Putamen (tissue), 1 donor: ENCODE measurements around the gene FUZ.

Experiments used
- DNase-seq: peaks from one replicate; pipeline ENCODE4 v3.0.0-alpha.2; 2016; ENCODE audit warnings: low spot score

Gene FUZ

DNA sequence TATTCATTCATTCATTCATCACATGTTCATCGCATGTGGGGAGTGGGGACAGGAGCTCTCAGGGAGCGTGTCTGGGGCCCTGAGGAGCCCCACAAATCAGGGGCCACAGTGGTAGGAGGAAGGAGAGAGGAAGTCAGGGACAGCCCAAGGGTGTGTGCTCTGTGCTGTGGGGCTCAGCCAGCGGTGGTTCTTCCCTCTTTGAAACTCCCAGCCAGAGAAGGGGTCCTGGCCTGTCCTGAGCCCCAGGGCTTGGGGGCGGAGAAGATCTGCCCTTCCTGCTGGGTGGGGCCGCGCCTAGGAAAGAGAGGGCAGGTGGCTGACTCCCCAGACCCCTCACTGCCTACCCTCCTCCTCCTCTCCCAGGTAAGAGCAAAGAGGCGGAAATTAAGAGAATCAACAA is 31.7 kb downstream of the FUZ start:
- no peak for DNase-seq

- no peak for DNase-seq
These were observed 32.2 kb downstream of the FUZ start for GRCh38 chr19:49780861-49781260.

GRCh38 chr19:49779731-49780555 is 33.1 kb downstream of the FUZ start:
- DNase-seq = no peak

DNA sequence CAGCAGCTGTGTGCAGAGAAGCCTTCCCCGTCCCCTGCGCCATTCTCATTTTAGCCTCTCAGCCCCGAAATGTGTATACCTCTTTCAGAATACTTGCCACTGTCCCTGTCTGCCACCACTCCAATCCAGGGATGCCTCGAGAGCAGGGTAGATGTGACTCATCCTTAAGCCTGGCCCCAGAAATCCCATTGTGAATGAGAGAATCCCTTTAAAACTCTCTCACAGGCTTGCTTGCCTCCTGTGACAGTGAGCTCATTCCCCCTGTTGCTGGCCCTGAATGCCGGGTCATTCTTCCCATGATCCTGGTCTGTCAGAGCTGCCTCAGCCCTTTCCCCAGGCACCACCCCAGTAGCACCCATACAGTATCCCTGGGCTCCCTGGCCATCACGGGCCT is 36.7 kb downstream of the FUZ start:
- DNase-seq = no peak

DNA sequence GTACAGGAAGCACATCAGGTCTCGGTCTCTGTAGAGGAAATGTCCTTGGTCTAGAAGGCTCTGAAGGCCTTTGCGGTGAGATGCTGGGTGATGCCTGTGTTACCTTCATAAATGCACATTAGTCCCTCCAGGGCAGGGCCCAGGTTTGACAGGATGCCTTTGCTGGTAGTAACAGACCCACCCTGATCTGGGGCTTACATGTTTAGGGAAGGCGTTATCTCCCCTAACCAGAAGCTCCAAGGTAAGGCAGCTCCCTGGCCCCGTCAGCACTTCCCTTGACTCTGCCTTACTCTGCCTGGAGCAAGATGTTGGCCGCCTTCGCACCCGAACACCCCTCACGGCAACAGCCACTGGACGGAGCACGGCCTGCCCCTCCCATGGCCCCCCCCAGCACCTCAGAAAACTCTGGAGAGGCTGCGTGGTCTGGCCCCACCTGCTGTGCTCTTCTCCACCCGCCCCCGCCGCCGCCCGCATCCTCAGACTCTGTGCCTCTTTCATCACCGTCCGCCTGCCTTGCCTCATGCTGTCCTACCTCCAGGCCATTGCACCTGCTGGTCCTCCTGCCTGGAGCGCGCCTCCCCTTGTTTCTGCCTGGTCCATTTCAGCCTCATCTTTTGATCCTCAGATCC is 37.2 kb downstream of the FUZ start:
- no peak for DNase-seq

DNA sequence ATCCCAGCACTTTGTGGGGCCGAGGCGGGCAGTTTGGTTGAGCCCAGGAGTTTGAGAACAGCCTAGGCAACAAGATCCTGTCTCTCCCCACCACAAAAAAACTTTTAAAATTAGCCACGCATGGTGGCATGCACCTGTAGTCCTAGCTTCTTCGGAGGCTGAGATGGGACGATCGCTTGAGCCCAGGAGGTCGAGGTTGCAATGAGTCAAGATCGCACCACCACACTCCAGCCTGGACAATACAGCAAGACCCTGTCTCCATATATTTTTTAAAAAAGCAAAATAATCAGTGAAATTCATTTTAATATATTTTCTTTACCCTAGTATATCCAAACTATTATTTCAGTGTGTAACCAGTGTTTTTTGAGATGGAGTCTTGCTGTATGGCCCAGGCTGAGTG is 38.1 kb downstream of the FUZ start:
- no peak for DNase-seq

DNA sequence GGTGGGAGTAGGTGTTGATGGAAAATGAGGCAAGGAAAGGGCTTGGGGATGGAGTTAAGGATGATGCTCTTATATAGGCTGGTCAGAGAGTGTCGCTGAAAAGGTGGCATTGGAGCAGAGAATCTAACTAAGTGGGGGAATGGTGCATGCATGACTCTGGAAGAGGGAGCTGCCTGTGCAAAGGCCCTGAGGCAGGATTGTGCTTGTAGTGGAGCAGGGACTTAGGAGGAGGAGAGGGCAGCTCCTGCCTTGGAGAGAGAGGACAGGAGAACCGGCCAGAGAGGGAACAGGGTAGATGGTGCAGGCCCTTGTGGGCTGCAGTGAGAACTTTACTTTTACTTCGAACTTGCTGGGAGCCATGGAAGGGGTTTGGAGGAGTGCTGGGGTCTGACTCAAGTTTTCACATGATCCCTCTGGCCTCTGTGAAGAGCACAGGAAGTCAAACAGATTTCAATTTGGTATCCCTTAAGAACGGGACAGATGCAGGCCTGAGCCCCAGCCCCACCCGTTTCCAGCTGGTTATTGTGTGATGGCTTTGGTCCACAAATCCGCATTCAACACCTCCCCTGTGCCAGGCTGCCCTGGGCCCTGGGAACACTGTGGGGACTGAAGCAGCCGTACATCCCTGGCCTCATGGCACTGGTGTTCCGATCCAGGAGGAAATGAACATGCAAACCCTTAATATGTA is 39.3 kb downstream of the FUZ start:
- DNase-seq = no peak

DNA sequence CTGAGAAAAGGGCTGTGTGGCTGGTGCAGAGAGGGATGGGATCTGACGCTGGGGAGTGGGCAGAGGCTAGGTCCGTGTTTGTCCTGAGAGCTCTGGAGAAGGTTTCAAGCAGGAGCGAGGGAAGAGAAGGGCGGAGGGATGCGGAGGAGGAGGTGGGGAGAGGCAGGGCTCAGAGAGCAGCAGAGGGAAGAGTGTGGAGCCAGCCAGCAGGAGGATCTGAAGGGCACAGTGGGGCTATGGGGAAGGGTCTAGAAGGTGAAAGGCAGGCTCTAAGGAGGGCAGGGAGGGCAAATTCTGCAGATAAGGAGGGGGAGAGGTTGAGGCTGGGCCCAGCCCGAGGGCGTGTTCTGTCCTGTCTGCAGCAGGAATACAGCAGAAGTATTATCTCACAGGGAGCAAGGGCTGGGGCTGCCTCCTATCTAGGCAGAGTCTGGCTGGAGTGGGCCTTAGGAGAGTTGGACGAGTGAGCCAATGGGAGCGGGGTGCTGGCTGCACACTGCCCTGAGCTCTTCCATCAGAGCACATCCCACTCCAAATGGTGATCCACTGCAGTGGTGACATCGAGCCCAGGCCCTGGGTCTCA is 40.2 kb downstream of the FUZ start:
- no peak for DNase-seq

- no peak for DNase-seq
These were observed 41.4 kb downstream of the FUZ start for GRCh38 chr19:49771674-49772139.

DNA sequence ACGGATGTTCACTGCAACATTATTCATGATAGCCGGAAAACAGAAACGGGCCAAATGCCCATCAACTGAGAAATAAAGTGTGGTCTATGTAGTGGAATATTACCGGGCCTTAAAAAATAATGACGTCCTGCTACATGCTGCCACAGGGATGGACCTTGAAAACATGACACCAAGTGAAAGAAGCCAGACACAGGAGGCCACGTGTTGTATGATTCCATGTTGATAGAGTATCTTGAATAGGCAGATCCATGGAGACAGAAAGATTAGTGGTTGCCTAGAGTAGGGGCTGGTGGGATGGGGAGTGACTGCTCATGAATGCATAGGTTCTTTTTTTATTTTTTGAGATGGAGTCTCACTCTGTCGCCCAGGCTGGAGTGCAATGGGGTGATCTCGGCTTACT is 42.6 kb downstream of the FUZ start:
- DNase-seq = no peak

GRCh38 chr19:49767967-49768581 is 45.0 kb downstream of the FUZ start:
- no peak for DNase-seq

GRCh38 chr19:49767381-49767780 is 45.7 kb downstream of the FUZ start:
- DNase-seq = no peak

GRCh38 chr19:49766930-49767299 is 46.2 kb downstream of the FUZ start, which contains the start of gene AP2A1:
Gene AP2A1 (plus strand): TSS chr19:49767001. CDS start chr19:49767134, 133 bp downstream.
- DNase-seq = no peak

DNA sequence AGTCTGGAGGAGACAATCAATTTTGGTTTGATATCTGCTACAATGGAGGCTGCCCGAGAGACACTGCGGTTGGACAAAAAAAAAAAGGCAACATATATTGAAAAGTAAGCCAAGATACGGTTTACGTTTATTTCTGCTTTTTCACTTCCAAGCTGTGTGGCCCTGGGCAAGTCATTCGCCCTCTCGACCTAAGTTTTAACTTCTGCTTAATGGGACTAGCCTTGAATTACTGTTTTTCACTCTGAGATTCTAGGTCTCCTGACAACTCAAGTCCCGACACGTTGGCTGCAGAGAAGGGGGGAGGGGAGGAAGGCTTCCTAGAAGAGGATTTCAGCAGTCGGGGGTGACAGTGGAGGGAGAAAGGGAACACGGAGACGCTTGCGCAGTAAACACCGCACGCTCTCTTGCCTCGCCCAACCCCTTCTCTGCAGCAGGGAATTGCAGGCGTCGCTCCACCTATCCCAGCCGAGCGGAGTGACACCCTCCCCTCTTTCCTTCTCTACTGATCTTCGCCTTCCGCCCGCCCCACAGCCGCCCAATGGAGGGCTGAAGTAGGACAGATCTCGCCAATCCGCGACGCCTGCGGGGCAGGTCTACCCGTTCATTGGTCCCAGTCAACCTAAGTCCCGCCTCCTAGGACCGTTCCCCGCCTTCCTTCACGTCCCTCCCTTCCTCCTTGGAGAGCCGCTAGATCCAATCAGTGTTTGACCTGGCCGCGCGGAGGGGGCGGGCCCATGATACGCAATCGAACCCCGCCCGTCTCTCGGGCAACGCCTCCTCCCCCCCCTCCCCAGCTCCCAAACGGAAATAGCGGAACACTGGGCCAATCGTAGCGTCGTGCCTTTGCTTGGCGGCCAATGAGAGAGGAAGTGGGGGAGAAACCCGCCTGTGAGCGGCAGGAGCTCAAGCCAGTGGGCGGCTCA is 46.8 kb downstream of the FUZ start:
- peak; percentile 100 for DNase-seq

GRCh38 chr19:49764341-49764740 is 48.8 kb downstream of the FUZ start:
- no peak for DNase-seq

DNA sequence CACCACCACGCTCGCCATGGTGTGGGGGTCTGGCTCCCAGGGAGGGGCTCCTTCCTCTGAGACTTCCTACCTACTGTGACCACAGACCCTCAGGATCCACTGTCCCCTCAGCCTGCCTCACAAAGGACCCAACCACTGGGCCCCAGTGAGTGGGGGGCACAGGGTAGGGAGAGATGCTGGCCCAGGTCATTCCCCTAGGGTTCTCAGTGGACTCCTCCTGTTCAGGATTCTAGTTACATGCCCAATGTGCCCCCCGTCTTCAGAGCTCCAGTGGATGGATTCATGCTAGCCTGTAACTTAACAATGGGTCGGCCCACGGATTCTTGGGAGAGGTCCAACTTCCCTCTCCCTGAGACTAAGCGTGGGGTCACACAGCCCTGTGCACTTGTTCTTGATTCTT is 49.9 kb downstream of the FUZ start, which contains the start of gene TSKS:
TSS of gene TSKS (minus strand) at position 77 of the 400 bp plus-strand sequence. CDS start at position 18, 59 bp downstream.
- DNase-seq = no peak

DNA sequence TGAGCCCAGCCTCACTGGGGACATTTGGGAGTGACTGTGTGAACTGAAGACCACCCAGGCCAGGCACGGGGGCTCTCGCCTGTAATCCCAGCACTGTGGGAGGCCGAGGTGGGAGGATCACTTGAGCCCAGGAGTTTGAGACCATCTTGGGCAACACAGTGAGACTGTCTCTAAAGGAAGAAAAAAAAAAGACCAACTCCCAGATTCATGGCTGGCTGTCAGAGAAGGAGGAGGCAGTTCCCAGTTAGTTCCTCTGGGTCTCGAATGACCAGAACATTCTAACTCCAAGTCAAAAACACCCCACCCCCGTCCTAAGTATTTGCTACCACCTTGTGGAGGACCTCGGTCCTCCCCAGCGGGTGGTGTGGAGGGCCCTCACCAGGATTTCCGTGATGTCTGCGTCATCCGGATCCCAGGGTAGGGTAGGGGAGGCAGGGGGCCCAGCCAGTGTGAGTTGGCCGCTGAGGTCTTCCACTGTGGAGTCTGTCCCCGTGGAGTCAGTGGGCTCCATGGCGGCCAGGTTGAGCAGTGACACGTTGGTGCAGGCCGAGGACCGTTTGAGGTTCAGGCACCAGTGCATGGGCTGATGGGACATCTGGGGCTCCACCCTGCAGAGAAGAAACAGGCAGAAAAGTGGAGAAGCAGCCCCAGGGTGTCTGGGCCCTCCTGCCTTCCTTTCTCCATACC is 51.3 kb downstream of the FUZ start:
- DNase-seq = no peak

DNA sequence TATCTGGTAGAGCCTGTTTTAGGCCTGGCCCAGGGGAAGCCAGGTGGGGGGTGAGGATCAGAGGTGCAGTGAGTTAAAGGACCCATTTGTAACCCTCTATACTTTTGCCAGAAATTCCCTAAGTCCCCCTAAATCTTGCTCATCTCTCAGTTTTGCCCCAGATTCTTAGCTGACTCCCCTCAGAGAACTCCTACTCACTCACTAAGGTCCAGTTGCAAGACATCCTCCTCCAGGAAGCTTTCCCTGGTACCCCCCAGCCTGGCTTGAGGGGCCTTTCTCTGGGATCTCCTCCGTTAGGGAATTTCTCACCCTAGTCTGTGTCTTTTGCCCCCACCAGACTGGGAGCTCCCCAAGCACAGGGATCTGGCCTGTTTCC is 51.9 kb downstream of the FUZ start:
- DNase-seq = no peak

DNA sequence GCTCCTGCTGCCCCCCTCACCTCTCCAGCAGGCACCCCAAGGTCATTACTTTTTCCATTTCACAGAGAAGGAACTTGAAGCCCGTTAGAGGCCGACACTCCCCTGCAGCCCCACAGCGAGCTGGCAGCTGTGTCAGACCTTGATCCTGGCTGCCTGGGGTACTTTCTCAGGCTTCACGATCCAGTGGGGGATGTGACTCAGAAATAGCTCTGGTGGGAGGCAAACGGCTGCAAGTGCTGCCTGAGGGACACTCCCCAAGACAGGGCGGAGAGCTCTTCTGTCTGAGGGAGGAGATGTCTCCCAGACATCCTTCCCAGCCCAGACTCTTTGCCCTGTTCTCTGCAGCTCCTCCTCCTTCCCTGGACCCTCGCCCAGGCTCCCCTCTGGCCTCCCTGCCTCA is 54.8 kb downstream of the FUZ start:
- peak; percentile 31 for DNase-seq
